Gastrocnemius medialis (tissue), 4 donors: ENCODE results near the gene ZBTB12. TPM values are rescaled to one million over a fixed set of nuclear protein-coding genes. Genes with fewer than 3 reads are reported as not detected.

Experiments used
- ATAC-seq, 2 donors: fragments of 150-250 bp; one replicate each; pipeline ENCODE4 v1.9.1; 2016
- DNase-seq, 2 donors: peaks; one replicate each; pipeline ENCODE4 v3.0.0-alpha.2; 2019
- H3K27ac ChIP-seq, 4 donors: fragments of 200-600 bp; sonication (generic); 1 replicate in 1 of 4; 2 replicates in 3 of 4; pipeline ENCODE4 v1.5.1; 2016 to 2018; ENCODE audit warnings: mild to moderate bottlenecking in 2 of 4, moderate library complexity in 1 of 4
- H3K27me3 ChIP-seq, 3 donors: fragments of 200-600 bp; sonication (generic) in 2 of 3; 1 replicate in 1 of 3; 2 replicates in 2 of 3; pipeline versions ENCODE4 v1.5.1 to v1.6.0; 2016 to 2019; ENCODE audit warnings: mild to moderate bottlenecking in 1 of 3, moderate library complexity in 1 of 3
- H3K36me3 ChIP-seq, 2 donors: fragments of 200-600 bp; sonication (generic) in 1 of 2; one replicate each; pipeline ENCODE4 v1.5.1; 2017 to 2018
- H3K4me1 ChIP-seq, 2 donors: fragments of 200-600 bp; sonication (generic) in 1 of 2; one replicate each; pipeline ENCODE4 v1.5.1; 2016 to 2017; ENCODE audit warnings: mild to moderate bottlenecking in 2 of 2
- H3K4me3 ChIP-seq, 4 donors: fragments of 200-600 bp; sonication (generic) in 3 of 4; 1 replicate in 1 of 4; 2 replicates in 3 of 4; pipeline ENCODE4 v1.5.1; 2016 to 2019; ENCODE audit warnings: mild to moderate bottlenecking in 2 of 4
- H3K9me3 ChIP-seq, 3 donors: fragments of 200-600 bp; sonication (generic) in 2 of 3; 1 replicate in 1 of 3; 2 replicates in 2 of 3; pipeline ENCODE4 v1.5.1; 2016 to 2019
- CTCF ChIP-seq, 5 experiments: fragments of 450-650 bp in 3 of 5; fragments of 200-600 bp in 2 of 5; sonication (generic) in 2 of 5; IDR thresholded peaks in 4 of 5; conservative IDR thresholded peaks in 1 of 5; 1 replicate in 4 of 5; 2 replicates in 1 of 5; pipeline ENCODE4 v1.5.1; 2016 to 2019; ENCODE audit warnings: antibody characterized with exemption in 5 of 5, mild to moderate bottlenecking in 3 of 5, moderate library complexity in 3 of 5
- POLR2A ChIP-seq, 2 donors: fragments of 450-650 bp; IDR thresholded peaks; one replicate each; pipeline ENCODE4 v1.6.1; 2017; ENCODE audit warnings: antibody characterized with exemption in 2 of 2, mild to moderate bottlenecking in 2 of 2, moderate library complexity in 2 of 2
- in situ Hi-C, 4 donors: fragments of 200-750 bp; cut with MboI; loops; one replicate each; pipeline versions ENCODE4 v1.15.0 to v1.8.0; 2017; ENCODE audit warnings: low sequenced_read_pairs in 4 of 4
- intact Hi-C: fragments of 100-400 bp; cut with DNase I; formaldehyde crosslinking; loops from one replicate; pipeline ENCODE4 v1.15.1; 2023; ENCODE audit warnings: low total_unique reads
- total RNA-seq, 4 donors: library from RNA; depleted of rRNA; stranded (reverse); fragments of >200 nt; gene quantifications; one replicate each; pipeline versions ENCODE4 v1.1.0 to v1.2.3, GENCODE V29; 2016

ZBTB12 gene
- total RNA-seq, 4 donors from 2014 or later: 0.26 TPM; not detected in 3

- in situ Hi-C loops (no loop called here), intact Hi-C loops (no loop called here)
- no peaks in the 10 kb centered on the region for H3K4me1 ChIP-seq
- ATAC-seq (no peak), DNase-seq (no peak)
- TF ChIP-seq POLR2A (IDR thresholded peaks at IDR 0.05) (no peak), CTCF (IDR thresholded peaks at IDR 0.05 in 4 of 5, conservative IDR thresholded peaks at IDR 0.05 in 1 of 5) (no peak)
- no peaks in the 10 kb centered on the region for H3K36me3 ChIP-seq
- H3K9me3 ChIP-seq: no peaks in the 10 kb centered on the region
- no peak within 1 kb of the TSS for H3K27ac ChIP-seq
- H3K4me3 ChIP-seq: peak within 1 kb of the TSS in 2 of 4 donors; percentile 12 to 17
- H3K27me3 ChIP-seq: no peaks in the 10 kb centered on the region
Observed at GRCh38 chr6:31927242-31927862, 25.5 kb upstream of the ZBTB12 start, which contains the start of gene C2. C2 (plus strand) TSS chr6:31927717; CDS start chr6:31927753, 36 bp downstream.

GRCh38 chr6:31922942-31923341 is 21.1 kb upstream of the ZBTB12 start:
- TF ChIP-seq CTCF (IDR thresholded peaks at IDR 0.05 in 4 of 5, conservative IDR thresholded peaks at IDR 0.05 in 1 of 5) (no peak), POLR2A (IDR thresholded peaks at IDR 0.05) (no peak)
- DNase-seq (no peak), ATAC-seq (no peak)
- in situ Hi-C loops (no loop called here), intact Hi-C loops (no loop called here)
- H3K4me3 ChIP-seq: no peak overlapping the region
- no peak overlapping the region for H3K27ac ChIP-seq
- H3K9me3 ChIP-seq: no peaks in the 10 kb centered on the region
- H3K27me3 ChIP-seq: no peaks in the 10 kb centered on the region
- no peaks in the 10 kb centered on the region for H3K36me3 ChIP-seq
- H3K4me1 ChIP-seq: no peaks in the 10 kb centered on the region

GRCh38 chr6:31920811-31921210 is 18.9 kb upstream of the ZBTB12 start:
- H3K4me3 ChIP-seq: no peak overlapping the region
- ATAC-seq: no peak
- no peaks in the 10 kb centered on the region for H3K27me3 ChIP-seq
- in situ Hi-C loops (no loop called here), intact Hi-C loops (no loop called here)
- TF ChIP-seq POLR2A (IDR thresholded peaks at IDR 0.05) (no peak), CTCF (IDR thresholded peaks at IDR 0.05 in 4 of 5, conservative IDR thresholded peaks at IDR 0.05 in 1 of 5) (no peak)
- H3K36me3 ChIP-seq: no peaks in the 10 kb centered on the region
- no peak for DNase-seq
- H3K4me1 ChIP-seq: no peaks in the 10 kb centered on the region
- H3K27ac ChIP-seq: no peak overlapping the region
- H3K9me3 ChIP-seq: no peaks in the 10 kb centered on the region

GRCh38 chr6:31919624-31920303 is 17.9 kb upstream of the ZBTB12 start:
- DNase-seq: no peak
- ATAC-seq: no peak
- H3K4me1 ChIP-seq: no peaks in the 10 kb centered on the region
- H3K27me3 ChIP-seq: no peaks in the 10 kb centered on the region
- H3K4me3 ChIP-seq: no peak overlapping the region
- H3K9me3 ChIP-seq: no peaks in the 10 kb centered on the region
- in situ Hi-C loops: no loop called here
- no peaks in the 10 kb centered on the region for H3K36me3 ChIP-seq
- intact Hi-C loops: no loop called here
- TF ChIP-seq CTCF (IDR thresholded peaks at IDR 0.05 in 4 of 5, conservative IDR thresholded peaks at IDR 0.05 in 1 of 5): no peak
- no peak for TF ChIP-seq POLR2A (IDR thresholded peaks at IDR 0.05)
- no peak overlapping the region for H3K27ac ChIP-seq
